ENCODE data around the gene SH3PXD2B.

SH3PXD2B gene

DNA sequence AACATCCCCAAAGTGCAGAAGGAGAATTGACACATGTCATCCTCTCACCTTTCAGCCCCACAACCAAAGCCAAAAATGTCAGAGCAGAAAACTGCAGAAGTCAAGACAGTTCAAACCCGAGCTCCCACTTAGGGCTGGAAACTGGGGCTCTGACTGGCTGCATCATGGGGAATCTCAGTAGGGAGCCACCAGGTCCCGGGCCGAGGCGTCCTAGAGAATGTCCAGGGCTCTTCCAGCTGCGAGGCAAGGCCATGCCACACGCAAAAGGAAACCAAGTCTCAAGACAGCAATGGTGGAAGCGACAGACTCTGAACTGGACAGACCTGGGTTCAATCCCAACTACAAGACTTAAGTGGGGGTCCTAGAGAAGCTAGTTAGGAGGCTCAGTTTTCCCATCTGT, 13.8 kb downstream of the SH3PXD2B start:
- TF ChIP-seq, protein P1, sequence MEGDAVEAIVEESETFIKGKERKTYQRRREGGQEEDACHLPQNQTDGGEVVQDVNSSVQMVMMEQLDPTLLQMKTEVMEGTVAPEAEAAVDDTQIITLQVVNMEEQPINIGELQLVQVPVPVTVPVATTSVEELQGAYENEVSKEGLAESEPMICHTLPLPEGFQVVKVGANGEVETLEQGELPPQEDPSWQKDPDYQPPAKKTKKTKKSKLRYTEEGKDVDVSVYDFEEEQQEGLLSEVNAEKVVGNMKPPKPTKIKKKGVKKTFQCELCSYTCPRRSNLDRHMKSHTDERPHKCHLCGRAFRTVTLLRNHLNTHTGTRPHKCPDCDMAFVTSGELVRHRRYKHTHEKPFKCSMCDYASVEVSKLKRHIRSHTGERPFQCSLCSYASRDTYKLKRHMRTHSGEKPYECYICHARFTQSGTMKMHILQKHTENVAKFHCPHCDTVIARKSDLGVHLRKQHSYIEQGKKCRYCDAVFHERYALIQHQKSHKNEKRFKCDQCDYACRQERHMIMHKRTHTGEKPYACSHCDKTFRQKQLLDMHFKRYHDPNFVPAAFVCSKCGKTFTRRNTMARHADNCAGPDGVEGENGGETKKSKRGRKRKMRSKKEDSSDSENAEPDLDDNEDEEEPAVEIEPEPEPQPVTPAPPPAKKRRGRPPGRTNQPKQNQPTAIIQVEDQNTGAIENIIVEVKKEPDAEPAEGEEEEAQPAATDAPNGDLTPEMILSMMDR (IDR thresholded peaks at IDR 0.05; ENCODE audit: extremely low read depth, missing control alignments) = no peak

DNA sequence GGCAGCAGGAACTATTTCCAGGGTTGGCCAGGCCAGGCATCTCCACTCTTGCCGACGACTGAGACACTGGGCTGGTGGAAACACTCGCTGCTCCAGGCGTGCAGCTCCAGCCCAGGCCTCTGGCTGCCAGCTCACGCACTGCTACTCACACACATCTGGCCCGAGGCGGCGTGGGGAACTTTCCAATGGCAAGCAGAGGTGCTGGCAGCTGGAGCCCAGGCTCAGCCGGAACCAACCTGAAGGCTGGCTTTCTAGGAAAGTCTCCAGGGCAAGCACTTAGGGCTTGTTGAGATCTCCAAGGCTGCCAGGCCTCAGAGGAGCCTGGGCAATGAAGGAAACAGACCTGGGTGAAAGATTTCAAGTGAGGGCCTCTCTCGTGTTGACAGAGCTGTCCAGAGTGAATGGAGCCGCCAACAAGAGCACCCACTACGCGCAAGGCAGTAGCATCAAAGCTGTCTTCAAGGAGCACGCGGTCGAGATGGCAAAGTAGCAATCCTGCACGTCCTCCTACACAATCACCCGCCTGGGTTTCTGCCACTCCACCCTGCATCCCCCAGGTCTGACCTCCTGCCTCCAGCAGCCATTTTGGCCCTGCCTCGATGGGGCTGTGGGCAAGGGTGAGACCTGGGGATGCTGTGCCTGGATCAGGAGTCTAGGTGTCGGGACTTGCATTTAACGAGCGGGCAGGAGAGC, 14.4 kb downstream of the SH3PXD2B start:
- TF ChIP-seq, protein P1 (IDR thresholded peaks at IDR 0.05; ENCODE audit: extremely low read depth, missing control alignments) = no peak
- no peak for DNase-seq (ENCODE audit: low spot score)

More for the DNA sequence above, 13.8 kb downstream of the SH3PXD2B start:
- DNase-seq (ENCODE audit: low spot score) = no peak

DNA sequence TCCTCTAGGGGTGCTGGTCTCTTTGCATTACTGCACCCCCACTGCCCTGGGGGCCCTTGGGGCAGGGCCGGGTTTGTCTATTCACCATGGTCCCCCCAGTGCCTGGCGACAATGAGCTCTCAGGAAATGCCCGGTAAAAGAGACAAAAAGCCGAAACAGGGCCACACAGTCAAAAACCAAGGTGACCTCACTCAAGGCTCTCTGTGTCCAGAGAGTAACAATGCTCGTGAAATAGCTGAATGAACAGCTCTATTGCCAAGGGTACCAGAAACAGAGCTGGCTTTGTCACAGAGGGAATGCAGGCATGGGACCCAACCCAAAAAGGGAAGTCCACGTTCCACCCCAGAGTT, 16.0 kb downstream of the SH3PXD2B start:
- no peak for DNase-seq (ENCODE audit: low spot score)
- TF ChIP-seq, protein P1 (IDR thresholded peaks at IDR 0.05; ENCODE audit: extremely low read depth, missing control alignments) = no peak

DNA sequence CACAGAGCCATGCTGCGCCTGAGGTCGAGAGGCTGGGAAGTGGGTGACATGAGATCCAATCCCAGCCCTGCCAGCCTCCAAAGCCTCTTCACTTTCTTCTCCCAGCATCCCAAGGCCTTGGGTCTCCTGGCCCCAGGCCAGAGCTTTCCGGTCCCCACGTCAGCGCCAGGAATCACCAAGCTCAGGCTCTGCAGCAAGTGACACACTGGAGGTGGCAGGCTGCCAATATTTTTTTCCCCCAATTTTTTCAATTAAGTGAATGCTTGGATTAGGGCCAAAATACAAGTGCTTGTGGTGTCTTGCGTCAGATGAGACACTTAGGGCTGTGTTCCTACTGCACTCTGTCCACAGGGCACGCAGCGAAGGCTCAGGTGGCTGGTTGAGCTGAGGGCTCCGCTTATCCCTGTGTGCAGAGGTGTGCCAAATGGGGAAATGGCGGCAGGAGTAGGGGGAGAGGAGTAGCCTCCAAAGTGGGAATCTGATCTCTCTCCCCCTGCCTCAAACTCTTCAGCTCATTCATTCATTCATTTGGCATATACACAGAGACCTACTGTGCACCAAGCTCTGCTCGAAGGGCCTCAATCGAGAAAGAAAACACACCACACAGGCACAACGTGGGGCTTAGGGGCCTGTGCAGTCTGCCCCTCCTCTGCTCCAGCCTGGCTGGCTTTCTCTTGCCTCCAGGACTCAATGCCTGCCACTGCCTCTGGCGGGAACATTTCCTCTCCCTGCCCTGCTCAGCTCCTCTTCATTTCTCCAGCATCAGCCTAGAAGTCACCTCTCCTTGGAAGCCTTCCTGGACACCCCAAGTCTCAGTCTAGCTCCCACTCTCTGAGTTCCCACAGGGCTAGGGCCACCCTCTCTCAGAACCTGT, 16.6 kb downstream of the SH3PXD2B start:
- no peak for DNase-seq (ENCODE audit: low spot score)
- TF ChIP-seq, protein P1 (IDR thresholded peaks at IDR 0.05; ENCODE audit: extremely low read depth, missing control alignments) = no peak

DNA sequence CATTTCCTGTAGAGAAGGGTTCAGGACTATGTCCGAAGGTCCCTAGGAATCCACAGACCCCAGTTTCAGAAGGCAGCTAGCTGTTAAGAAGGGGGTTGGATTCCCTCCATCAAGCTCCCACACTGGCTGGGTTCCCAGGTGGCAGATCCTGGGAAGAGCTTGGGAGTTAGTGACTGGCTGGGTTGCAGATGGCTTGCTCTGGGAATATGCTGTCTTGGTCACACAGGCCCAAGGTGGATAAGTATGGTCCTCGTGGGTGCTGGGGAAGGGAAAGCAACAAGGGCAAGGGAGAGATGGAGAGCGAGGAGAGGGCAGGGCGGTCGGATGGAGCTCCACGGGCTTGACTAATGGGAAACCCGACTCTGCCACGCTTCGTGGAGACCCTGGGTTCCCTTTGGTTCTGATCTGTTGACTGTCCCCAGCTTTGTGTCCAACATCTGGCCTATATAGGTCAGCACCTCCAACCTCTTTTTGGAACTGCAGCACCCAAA, 17.4 kb downstream of the SH3PXD2B start:
- TF ChIP-seq, protein P1 (IDR thresholded peaks at IDR 0.05; ENCODE audit: extremely low read depth, missing control alignments) = no peak
- DNase-seq (ENCODE audit: low spot score) = no peak

DNA sequence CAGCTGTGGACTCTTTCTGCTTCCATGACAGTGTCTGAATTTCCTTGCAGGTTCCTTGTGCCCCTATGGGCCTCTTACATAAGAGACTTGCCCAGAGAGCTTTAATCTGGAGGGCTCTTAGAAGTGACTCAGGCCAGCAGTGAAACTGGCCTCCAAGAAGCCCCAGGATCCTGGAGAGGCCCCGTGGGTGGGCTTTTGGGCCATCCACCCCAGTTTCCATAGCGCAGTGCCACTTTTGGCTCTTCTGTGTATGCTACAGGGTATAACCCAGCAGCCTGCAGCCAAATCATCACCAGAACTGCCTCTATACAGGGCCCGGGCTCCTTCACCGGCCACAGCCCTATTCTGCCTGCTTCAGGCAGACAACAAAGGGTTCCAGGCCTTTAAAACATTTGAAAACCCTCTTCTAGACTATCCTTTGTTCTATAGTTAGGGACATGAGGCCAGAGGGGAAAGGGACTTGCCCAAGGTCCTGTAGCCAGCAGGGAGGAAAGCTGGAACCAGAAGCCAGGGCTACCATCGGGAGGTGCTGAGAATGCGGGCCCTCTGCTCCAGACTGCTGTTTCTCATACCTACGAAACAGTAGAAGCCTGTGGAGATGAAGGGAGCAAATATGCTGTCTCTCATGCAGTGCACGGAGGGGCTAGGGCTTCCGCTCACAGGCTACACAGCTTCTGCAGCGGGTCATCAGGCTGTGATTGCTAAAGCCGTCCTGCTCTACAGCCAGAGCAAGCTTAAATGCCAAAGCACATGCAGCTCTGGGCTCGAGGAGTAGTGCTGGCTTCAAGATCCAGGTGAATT, 18.0 kb downstream of the SH3PXD2B start:
- TF ChIP-seq, protein P1 (IDR thresholded peaks at IDR 0.05; ENCODE audit: extremely low read depth, missing control alignments) = no peak
- no peak for DNase-seq (ENCODE audit: low spot score)
